NCI-H2227 (cell line): ENCODE results near the gene CMTM8.

ENCODE experiments used
- DNase-seq: peaks from one replicate; lab custom pipeline; 2025; ENCODE audit not compliant: unreplicated experiment; lab: John Stamatoyannopoulos, UW

CMTM8 gene

GRCh38 chr3:32334675-32335074 lies 96.2 kb downstream of the CMTM8 start:
- DNase-seq, result no peak

- no peak for DNase-seq
Observed at GRCh38 chr3:32335365-32336112, 97.1 kb downstream of the CMTM8 start.

- DNase-seq, result no peak
Observed at GRCh38 chr3:32336113-32336498, 97.6 kb downstream of the CMTM8 start.

GRCh38 chr3:32337505-32337904 lies 99.0 kb downstream of the CMTM8 start:
- DNase-seq, result no peak

- DNase-seq, result peak; percentile 58
Observed at GRCh38 chr3:32340039-32340438, 101.6 kb downstream of the CMTM8 start.

GRCh38 chr3:32340611-32341365 lies 102.3 kb downstream of the CMTM8 start:
- DNase-seq, result no peak

GRCh38 chr3:32347343-32348125 lies 109.1 kb downstream of the CMTM8 start:
- no peak for DNase-seq

- no peak for DNase-seq
Observed at GRCh38 chr3:32349184-32349583, 110.7 kb downstream of the CMTM8 start.

GRCh38 chr3:32352563-32352962 lies 114.1 kb downstream of the CMTM8 start:
- no peak for DNase-seq

- no peak for DNase-seq
Observed at GRCh38 chr3:32353351-32353750, 114.9 kb downstream of the CMTM8 start.

- peak; percentile 44 for DNase-seq
Observed at GRCh38 chr3:32354362-32354778, 115.9 kb downstream of the CMTM8 start.

- DNase-seq, result no peak
Observed at GRCh38 chr3:32355751-32356291, 117.3 kb downstream of the CMTM8 start.

GRCh38 chr3:32359766-32360492 lies 121.4 kb downstream of the CMTM8 start:
- no peak for DNase-seq

- no peak for DNase-seq
Observed at GRCh38 chr3:32360493-32360827, 122.0 kb downstream of the CMTM8 start.

GRCh38 chr3:32366638-32367397 lies 128.3 kb downstream of the CMTM8 start:
- no peak for DNase-seq

GRCh38 chr3:32367442-32367841 lies 129.0 kb downstream of the CMTM8 start:
- no peak for DNase-seq

GRCh38 chr3:32371461-32372212 lies 133.2 kb downstream of the CMTM8 start:
- DNase-seq, result no peak

GRCh38 chr3:32372213-32372490 lies 133.7 kb downstream of the CMTM8 start:
- DNase-seq, result no peak

GRCh38 chr3:32373276-32373675 lies 134.8 kb downstream of the CMTM8 start:
- no peak for DNase-seq

- DNase-seq, result no peak
Observed at GRCh38 chr3:32373844-32374243, 135.4 kb downstream of the CMTM8 start.
